Fibroblast of gingiva (primary cell): ENCODE results near the gene DENND4A.
A peak's percentile ranks its signal among the peaks of the same experiment; 100 is the strongest.
"Not testable (repeated sequence)": the region's sequence is repeated elsewhere in the genome, so short reads cannot be mapped to it uniquely, and the experiment has no call there.

Experiments
- DNase-seq: peaks from one replicate; pipeline ENCODE4 v3.0.0-alpha.2; 2011; ENCODE audit warnings: low read depth

The DENND4A gene

GRCh38 chr15:65632780-65633375 lies 159.2 kb downstream of the DENND4A start:
- DNase-seq: no peak

- DNase-seq: no peak
Observed at GRCh38 chr15:65631503-65631902, 160.6 kb downstream of the DENND4A start.

- no peak for DNase-seq
Observed at GRCh38 chr15:65630760-65631159, 161.3 kb downstream of the DENND4A start.

- no peak for DNase-seq
Observed at GRCh38 chr15:65629548-65629947, 162.5 kb downstream of the DENND4A start.

- DNase-seq: no peak
Observed at GRCh38 chr15:65626856-65627255, 165.2 kb downstream of the DENND4A start.

GRCh38 chr15:65623103-65623502 lies 169.0 kb downstream of the DENND4A start:
- DNase-seq: no peak

GRCh38 chr15:65621638-65622037 lies 170.5 kb downstream of the DENND4A start, which contains the start of gene SLC24A1:
TSS of gene SLC24A1 (plus strand) at chr15:65621938. CDS start at chr15:65624081, 2,143 bp downstream.
- no peak for DNase-seq

GRCh38 chr15:65620833-65621232 lies 171.3 kb downstream of the DENND4A start:
- DNase-seq: no peak

GRCh38 chr15:65619626-65620290 lies 172.3 kb downstream of the DENND4A start:
- no peak for DNase-seq

- no peak for DNase-seq
Observed at GRCh38 chr15:65618560-65619109, 173.5 kb downstream of the DENND4A start.

GRCh38 chr15:65615887-65616286 lies 176.2 kb downstream of the DENND4A start:
- not testable (repeated sequence) for DNase-seq

- DNase-seq: no peak
Observed at GRCh38 chr15:65612949-65613744, 178.9 kb downstream of the DENND4A start.

- peak; percentile 10 for DNase-seq
Observed at GRCh38 chr15:65612616-65612946, 179.5 kb downstream of the DENND4A start.

GRCh38 chr15:65611888-65612615 lies 180.0 kb downstream of the DENND4A start:
- DNase-seq: no peak

GRCh38 chr15:65610871-65611718 lies 181.0 kb downstream of the DENND4A start, which contains the start of gene INTS14:
TSS of gene INTS14 (minus strand) at chr15:65611131. CDS start at chr15:65607380, 3,751 bp downstream.
- DNase-seq: peak; percentile 97
